GM12878 (cell line): ENCODE results near the gene RNLS. TPM values are rescaled to one million over a fixed set of nuclear protein-coding genes. Genes with fewer than 3 reads are reported as not detected.

Source experiments
- ATAC-seq: fragments of 200-7000 bp; cut with Tn5 transposase; 3 replicates; pipeline ENCODE4 v1.9.1; 2020; ENCODE audit warnings: mild to moderate bottlenecking, moderate library complexity
- BruUV-seq: library from RNA; stranded (reverse); fragments of 400-500 nt; replicated peaks from 2 replicates; lab custom pipeline; 2021; lab: Mats Ljungman, UMichigan
- CTCF ChIA-PET: fragments of 300-600 bp; sonication (Branson Sonifier 250); formaldehyde crosslinking; extraction: SDS; loops from one replicate; lab custom pipeline; 2021; ENCODE audit warnings: inconsistent platforms; lab: Yijun Ruan, JAX
- POLR2A ChIA-PET: fragments of 350-600 bp; formaldehyde crosslinking; extraction: SDS; loops from one replicate; lab custom pipeline; 2021; ENCODE audit warnings: inconsistent platforms; lab: Charles Lee
- RAD21 ChIA-PET: fragments of 300-600 bp; sonication (Branson Sonifier 250); formaldehyde crosslinking; loops from one replicate; lab custom pipeline; 2023; ENCODE audit warnings: antibody characterized with exemption; ENCODE audit not compliant: unreplicated experiment; lab: Charles Lee
- SMC1A ChIA-PET: fragments of 300-600 bp; sonication (Branson Sonifier 250); formaldehyde crosslinking; loops from one replicate; lab custom pipeline; 2023; ENCODE audit not compliant: unreplicated experiment, uncharacterized antibody; lab: Charles Lee
- DNase-seq: peaks from one replicate; pipeline ENCODE4 v3.0.0-alpha.2; 2011; ENCODE audit warnings: low read depth, low spot score
- FAIRE-seq: peaks from 3 replicates; lab custom pipeline; 2011; peaks lifted over from hg19 to GRCh38; lab: Jason Lieb, UNC
- H2AFZ ChIP-seq: 2 replicates; pipeline ENCODE4 v1.6.0; 2011; ENCODE audit warnings: low read depth, low read length, control low read depth; ENCODE audit not compliant: control insufficient read depth
- H3K27ac ChIP-seq: 2 replicates; pipeline ENCODE4 v1.5.1; 2011; ENCODE audit warnings: control low read depth; ENCODE audit not compliant: control insufficient read depth, insufficient read depth
- H3K27me3 ChIP-seq, 2 experiments: replicated peaks in 1 of 2; 2 replicates each; pipeline versions ENCODE4 v1.6.0 to v1.6.1; 2011; ENCODE audit warnings: low read length in 1 of 2; ENCODE audit not compliant: control insufficient read depth in 2 of 2, insufficient read depth in 2 of 2
- H3K36me3 ChIP-seq, 2 experiments: 2 replicates each; pipeline ENCODE4 v1.5.1; 2011; ENCODE audit warnings: low read length in 1 of 2; ENCODE audit not compliant: control insufficient read depth in 2 of 2, insufficient read depth in 2 of 2
- H3K4me1 ChIP-seq: 2 replicates; pipeline ENCODE4 v1.6.1; 2011; ENCODE audit warnings: mild to moderate bottlenecking, low read length, moderate library complexity, mixed read lengths; ENCODE audit not compliant: control insufficient read depth, insufficient read depth
- H3K4me2 ChIP-seq: 2 replicates; pipeline ENCODE4 v1.6.0; 2011; ENCODE audit warnings: control low read depth; ENCODE audit not compliant: control insufficient read depth, insufficient read depth
- H3K4me3 ChIP-seq: fragments of 200-600 bp; sonication (generic); 2 replicates; pipeline ENCODE4 v1.5.1; 2016
- H3K79me2 ChIP-seq: 2 replicates; pipeline ENCODE4 v1.6.0; 2011; ENCODE audit warnings: low read length; ENCODE audit not compliant: control insufficient read depth, insufficient read depth
- H3K9ac ChIP-seq: 2 replicates; pipeline ENCODE4 v1.8.0; 2011; ENCODE audit warnings: low read length, control low read depth, mixed read lengths; ENCODE audit not compliant: control insufficient read depth, insufficient read depth
- H3K9me3 ChIP-seq: replicated peaks from 3 replicates; pipeline ENCODE4 v1.5.1; 2011; ENCODE audit warnings: mild to moderate bottlenecking, low read length; ENCODE audit not compliant: control insufficient read depth, insufficient read depth
- H4K20me1 ChIP-seq: 2 replicates; pipeline ENCODE4 v1.6.0; 2011; ENCODE audit not compliant: control insufficient read depth, insufficient read depth
- MTA3 ChIP-seq: IDR thresholded peaks from 2 replicates; pipeline ENCODE4 v1.6.1; 2012; ENCODE audit warnings: low read length, inconsistent platforms, borderline replicate concordance
- RAD21 ChIP-seq: IDR thresholded peaks from 2 replicates; pipeline ENCODE4 v1.6.1; 2011; ENCODE audit warnings: mild to moderate bottlenecking, low read depth, low read length, moderate library complexity; ENCODE audit not compliant: insufficient read depth
- SMC3 ChIP-seq: IDR thresholded peaks from 2 replicates; pipeline ENCODE4 v1.6.1; 2011; ENCODE audit warnings: low read length, improper control_type of control experiment, borderline replicate concordance
- WGBS: methylation state at CpG from one replicate; pipeline ENCODE4 v1.1.6; 2016; ENCODE audit warnings: low lambda C conversion rate; ENCODE audit not compliant: insufficient replicate concordance, insufficient coverage; ENCODE audit errors: missing lambda C conversion rate; 5-methylcytosine and 5-hydroxymethylcytosine counted together
- in situ Hi-C: fragments of 300-500 bp; cut with MboI; formaldehyde crosslinking; loops from 9 replicates; pipeline ENCODE4 v1.14.3; 2018; ENCODE audit warnings: mixed read lengths
- intact Hi-C: fragments of 100-400 bp; cut with micrococcal nuclease; formaldehyde crosslinking; loops from one replicate; pipeline ENCODE4 v1.14.2; 2022; ENCODE audit not compliant: unreplicated experiment
- polyA plus RNA-seq, 11 experiments: library from polyadenylated mRNA; depleted of rRNA in 4 of 11; unstranded in 6 of 11; stranded (reverse) in 5 of 11; fragments of >200 nt; fragmentation: Nextera tagmentation in 4 of 11; fragmentation: Illumina TruSeq in 1 of 11; extraction: Ambion mirVana in 4 of 11; extraction: Trizol in 1 of 11; gene quantifications; 1 replicate in 1 of 11; 2 replicates in 10 of 11; pipeline versions ENCODE4 v1.2.1 to v1.2.3, GENCODE V29; 2011 to 2016; ENCODE audit warnings: inconsistent platforms in 2 of 11, missing spikeins in 2 of 11, low read depth in 1 of 11
- total RNA-seq, 4 experiments: library from RNA; depleted of rRNA in 3 of 4; stranded (reverse); fragments of >200 nt in 3 of 4; fragmentation: Illumina TruSeq in 1 of 4; extraction: Trizol in 1 of 4; gene quantifications; 2 replicates each; pipeline versions ENCODE4 v1.2.1 to v1.2.3, GENCODE V29; 2013 to 2021
- TF ChIP-seq, protein P1 (sequence below), 3 experiments: IDR thresholded peaks in 2 of 3; conservative IDR thresholded peaks in 1 of 3; 2 replicates each; pipeline ENCODE4 v1.5.1; 2011; ENCODE audit warnings: low read depth in 3 of 3, low read length in 3 of 3, mild to moderate bottlenecking in 3 of 3, control low read depth in 2 of 3, moderate library complexity in 2 of 3, inconsistent platforms in 1 of 3, mixed read lengths in 1 of 3; ENCODE audit not compliant: control insufficient read depth in 2 of 3, insufficient read depth in 1 of 3; ENCODE audit errors: extremely low read depth in 1 of 3

The RNLS gene
- total and polyA plus RNA-seq, 10 of the 15 experiments (the other 5 are each of a cell fraction or from before 2014, with no cell fraction given), result 3.4 to 6.7 (median 4.6) TPM

DNA sequence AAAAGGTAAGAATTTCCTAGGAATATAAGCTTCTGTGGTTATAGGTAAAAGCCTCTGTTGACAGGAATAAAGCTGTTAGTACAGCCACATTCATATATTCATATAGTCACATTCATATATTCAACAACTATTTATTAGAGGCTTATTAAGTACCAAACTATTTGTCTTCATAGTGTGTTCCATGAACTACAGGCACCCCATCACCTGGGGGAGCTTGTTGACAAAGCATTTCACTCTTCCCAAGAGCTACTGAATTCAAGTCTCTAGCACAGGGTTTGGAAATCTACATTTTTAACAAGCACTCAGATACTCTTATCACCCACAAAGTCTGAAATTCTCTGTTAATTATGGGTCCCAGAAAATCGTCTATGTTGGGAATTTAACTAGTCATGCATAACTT, 110.6 kb downstream of the RNLS start:
- no peak overlapping the region for H3K4me3 ChIP-seq
- ChIA-PET RAD21 (interaction anchor here (0.6 kb wide), 1 partner anchor 79 kb away, joined by 3 read pairs; no protein-coding TSS in a partner anchor), SMC1A (interaction anchor here (0.7 to 1.2 kb wide), 3 partner anchors 17 to 657 kb away, joined by 3 read pairs; no protein-coding TSS in a partner anchor), CTCF (interaction anchor here (0.8 to 1.0 kb wide), 2 partner anchors 80 to 82 kb away, joined by 3 to 5 read pairs; no protein-coding TSS in a partner anchor)
- intact Hi-C loops, result loop anchor here (1.0 kb wide), 1 partner anchor 81 kb away; no protein-coding TSS in a partner anchor
- DNase-seq, result no peak
- no peaks in the 10 kb centered on the region for H4K20me1 ChIP-seq
- no TSS peak for BruUV-seq
- H3K4me1 ChIP-seq, result no peaks in the 10 kb centered on the region
- no peaks in the 10 kb centered on the region for H3K79me2 ChIP-seq
- H3K4me2 ChIP-seq, result no peak overlapping the region
- H3K9me3 ChIP-seq, result no peaks in the 10 kb centered on the region
- H3K27me3 ChIP-seq, result no peaks in the 10 kb centered on the region
- TF ChIP-seq MTA3 (no peak), SMC3 (peak; percentile 31; the same call in 1 of the 2 replicates), RAD21 (peak; percentile 45)
- TF ChIP-seq, protein P1, sequence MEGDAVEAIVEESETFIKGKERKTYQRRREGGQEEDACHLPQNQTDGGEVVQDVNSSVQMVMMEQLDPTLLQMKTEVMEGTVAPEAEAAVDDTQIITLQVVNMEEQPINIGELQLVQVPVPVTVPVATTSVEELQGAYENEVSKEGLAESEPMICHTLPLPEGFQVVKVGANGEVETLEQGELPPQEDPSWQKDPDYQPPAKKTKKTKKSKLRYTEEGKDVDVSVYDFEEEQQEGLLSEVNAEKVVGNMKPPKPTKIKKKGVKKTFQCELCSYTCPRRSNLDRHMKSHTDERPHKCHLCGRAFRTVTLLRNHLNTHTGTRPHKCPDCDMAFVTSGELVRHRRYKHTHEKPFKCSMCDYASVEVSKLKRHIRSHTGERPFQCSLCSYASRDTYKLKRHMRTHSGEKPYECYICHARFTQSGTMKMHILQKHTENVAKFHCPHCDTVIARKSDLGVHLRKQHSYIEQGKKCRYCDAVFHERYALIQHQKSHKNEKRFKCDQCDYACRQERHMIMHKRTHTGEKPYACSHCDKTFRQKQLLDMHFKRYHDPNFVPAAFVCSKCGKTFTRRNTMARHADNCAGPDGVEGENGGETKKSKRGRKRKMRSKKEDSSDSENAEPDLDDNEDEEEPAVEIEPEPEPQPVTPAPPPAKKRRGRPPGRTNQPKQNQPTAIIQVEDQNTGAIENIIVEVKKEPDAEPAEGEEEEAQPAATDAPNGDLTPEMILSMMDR (IDR thresholded peaks at IDR 0.05 in 2 of 3, conservative IDR thresholded peaks at IDR 0.05 in 1 of 3; ENCODE audit: control insufficient read depth in 2 of 3, extremely low read depth in 1 of 3, insufficient read depth in 1 of 3, low read depth in 3 of 3, low read length in 3 of 3), result peak in 1 of 3 experiments; percentile 20; a peak in 2 of 6 replicates
- TF ChIP-seq, all 136 proteins: peak for 3
- Histone ChIP-seq H3K27ac (no peak overlapping the region), H2AFZ (no peak overlapping the region), H3K9ac (no peak overlapping the region), H3K36me3 (no peaks in the 10 kb centered on the region)
- POLR2A ChIA-PET, result no interaction called here
- FAIRE-seq (no peak), ATAC-seq (peak; percentile 63)
- in situ Hi-C loops, result no loop called here
- 4% methylated on average over 1 of the region's 1 CpG for WGBS
